CD4-positive, alpha-beta T cell treated with Interferon gamma for 1 hour (primary cell): ENCODE data around the gene RNF133.

Experiments
- DNase-seq: peaks from one replicate; pipeline ENCODE4 v3.0.0-alpha.2; 2020

Gene RNF133, protein sequence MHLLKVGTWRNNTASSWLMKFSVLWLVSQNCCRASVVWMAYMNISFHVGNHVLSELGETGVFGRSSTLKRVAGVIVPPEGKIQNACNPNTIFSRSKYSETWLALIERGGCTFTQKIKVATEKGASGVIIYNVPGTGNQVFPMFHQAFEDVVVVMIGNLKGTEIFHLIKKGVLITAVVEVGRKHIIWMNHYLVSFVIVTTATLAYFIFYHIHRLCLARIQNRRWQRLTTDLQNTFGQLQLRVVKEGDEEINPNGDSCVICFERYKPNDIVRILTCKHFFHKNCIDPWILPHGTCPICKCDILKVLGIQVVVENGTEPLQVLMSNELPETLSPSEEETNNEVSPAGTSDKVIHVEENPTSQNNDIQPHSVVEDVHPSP

GRCh38 chr7:122699017-122699416 lies at the start of gene RNF133:
RNF133 (minus strand) TSS chr7:122699117; CDS start chr7:122698918, 199 bp downstream.
- DNase-seq, result no peak

DNA sequence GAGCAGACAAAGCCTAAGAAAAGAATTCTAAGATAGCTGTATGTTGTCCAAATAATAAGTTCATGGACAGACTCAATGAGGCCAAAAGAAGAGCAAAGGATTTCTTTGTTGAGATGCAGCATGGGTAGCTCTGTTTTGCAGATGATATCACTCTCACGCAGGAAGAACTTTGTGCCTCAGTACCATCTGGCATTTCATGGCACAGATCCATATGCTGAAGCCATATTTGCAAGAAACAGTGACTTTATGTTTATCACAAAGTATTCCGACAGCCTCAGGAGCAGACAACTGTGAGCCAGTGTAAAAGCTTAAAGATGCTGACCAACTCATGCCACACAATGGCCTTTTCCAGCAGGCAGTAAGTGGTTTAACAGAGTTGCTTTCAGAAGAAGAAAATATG lies 49.3 kb upstream of the RNF133 start:
- no peak for DNase-seq

DNA sequence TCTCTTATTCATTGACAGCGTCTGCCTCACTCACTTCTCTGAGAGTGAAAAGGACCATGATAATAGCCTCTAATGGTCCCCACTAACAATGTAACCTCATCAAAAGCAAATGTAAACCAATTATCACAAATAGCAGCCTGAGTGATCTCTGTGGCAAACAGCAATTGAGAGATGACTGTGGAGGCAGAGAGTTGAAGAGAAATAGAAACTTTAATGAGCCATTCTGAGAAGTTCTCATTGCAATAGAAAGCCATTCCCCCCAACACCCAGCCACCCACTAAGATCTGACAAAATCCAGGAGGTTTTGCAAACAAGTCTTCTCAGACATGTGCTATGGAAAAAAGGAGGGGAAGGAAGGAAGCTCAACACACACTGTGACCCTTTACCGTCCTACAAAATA lies 48.0 kb upstream of the RNF133 start:
- no peak for DNase-seq

- no peak for DNase-seq
These were observed 44.3 kb upstream of the RNF133 start for GRCh38 chr7:122743211-122743610.

GRCh38 chr7:122738947-122739346 lies 40.0 kb upstream of the RNF133 start:
- no peak for DNase-seq

- DNase-seq, result no peak
These were observed 37.3 kb upstream of the RNF133 start for GRCh38 chr7:122736183-122736582.

GRCh38 chr7:122727759-122728158 lies 28.8 kb upstream of the RNF133 start:
- no peak for DNase-seq

GRCh38 chr7:122727354-122727753 lies 28.4 kb upstream of the RNF133 start:
- DNase-seq, result no peak

DNA sequence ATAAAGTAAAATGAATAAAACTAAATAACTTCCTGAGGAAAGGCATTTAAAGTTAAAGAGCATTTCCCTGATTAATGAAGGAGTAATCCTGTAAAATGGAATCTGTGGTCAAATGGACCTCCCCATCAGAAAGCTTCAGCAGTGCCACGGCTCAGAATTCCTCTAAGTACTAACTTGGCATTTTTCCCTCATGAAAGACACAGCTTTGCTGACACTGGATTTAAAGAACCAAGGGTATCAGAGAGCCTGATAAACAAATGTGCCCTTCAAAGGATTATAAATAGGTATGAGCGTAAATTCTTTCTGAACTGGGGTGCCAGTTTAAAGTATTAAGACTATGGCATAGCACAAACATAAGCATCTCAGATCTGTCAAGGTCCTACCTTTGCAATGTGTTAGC lies 28.0 kb upstream of the RNF133 start:
- no peak for DNase-seq

- DNase-seq, result no peak
These were observed 25.4 kb upstream of the RNF133 start for GRCh38 chr7:122724366-122724765.

DNA sequence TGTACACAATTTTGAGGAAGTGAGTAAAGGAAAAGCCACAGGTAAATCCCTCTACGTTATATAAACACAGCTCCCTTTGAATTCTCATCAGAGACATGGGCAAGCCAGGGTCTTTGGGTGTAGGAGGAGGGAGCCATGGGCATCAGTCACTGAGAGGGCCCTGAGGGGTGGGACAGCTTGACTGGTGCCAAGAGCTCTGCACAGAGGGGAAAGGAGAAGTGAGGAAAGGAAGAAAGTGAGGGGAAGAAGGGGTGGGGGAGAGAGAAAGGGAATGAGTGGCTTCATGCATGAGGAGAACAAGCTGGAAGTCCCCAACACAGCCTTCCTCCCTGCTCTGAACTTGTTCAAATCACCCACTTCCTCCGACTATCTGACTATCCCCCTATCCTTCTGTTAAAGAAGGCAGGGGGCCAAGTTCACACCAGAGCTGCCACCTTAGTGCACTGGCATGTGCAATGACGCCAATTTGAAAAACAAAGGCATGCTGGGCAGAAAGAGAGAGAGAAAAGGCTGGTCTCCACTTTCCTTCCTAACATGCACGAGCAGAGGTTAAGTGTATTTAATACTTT lies 20.2 kb upstream of the RNF133 start:
- no peak for DNase-seq

DNA sequence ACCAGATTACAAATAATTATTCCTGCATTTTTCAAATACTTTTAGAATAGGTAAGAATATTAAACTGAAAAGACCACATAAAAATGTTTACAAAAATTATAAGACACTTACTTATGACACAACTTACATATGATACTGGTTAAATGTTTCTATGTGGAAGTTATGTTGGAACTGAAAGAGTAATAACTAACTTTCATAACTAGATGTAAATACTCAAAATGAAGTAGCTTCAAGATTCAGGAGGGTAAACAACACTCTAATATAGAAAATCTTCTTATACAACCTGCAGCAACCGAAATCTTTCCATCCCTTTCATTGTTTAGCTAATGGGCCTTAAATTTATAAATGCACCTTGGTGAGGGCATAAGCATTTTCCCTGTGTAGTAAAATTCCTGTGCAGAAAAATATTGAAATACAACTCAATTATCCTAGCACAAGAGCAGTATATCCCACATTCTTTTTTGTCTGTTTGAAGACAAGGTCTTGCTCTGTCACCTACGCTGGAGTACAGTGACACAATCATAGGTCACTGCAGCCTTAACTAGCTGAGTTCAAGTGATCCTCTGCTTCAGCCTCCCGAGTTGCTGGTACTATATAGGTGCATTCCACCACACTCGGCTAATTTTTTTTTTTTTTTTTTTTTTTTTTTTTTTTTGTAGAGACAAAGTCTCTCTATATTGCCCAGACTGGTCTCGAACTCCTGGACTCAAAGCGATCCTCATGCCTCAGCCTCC lies 18.6 kb upstream of the RNF133 start:
- no peak for DNase-seq

DNA sequence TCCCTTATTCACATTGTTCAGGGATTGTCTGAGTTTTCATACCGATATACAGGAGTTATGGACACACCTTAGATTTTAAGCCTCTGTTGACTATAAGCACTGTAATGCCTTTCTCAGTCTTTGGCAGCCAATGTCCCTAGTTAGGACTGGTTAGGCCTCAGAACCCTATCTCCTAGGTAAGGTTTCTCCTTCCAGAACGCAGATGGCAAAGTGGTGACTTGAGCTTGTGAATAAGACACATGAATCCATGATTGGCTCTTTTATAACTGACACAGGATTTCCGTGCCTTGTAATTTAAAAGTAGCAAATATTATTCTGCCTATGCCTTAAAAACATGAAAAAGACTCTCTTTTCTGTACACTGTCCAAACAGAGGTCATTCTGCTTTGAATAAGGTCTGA lies 16.3 kb upstream of the RNF133 start:
- no peak for DNase-seq

DNA sequence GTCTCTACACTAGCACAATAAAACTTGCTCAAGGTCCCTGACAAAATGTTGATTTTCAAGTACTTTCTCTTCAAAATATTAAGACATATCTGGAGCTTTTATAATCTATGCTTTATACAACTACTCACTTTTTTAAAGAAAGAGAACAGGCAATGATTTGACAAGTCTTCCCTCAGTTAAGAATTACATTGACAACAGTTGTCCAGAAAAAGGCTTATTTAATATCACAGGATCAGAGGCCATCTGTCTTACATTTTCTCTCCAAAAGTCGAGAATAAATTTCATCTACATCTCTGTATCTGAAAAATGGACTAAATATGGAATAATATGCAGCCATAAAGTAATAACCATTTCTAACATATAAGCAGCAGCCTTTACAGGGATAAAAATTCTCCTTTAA lies 12.0 kb upstream of the RNF133 start:
- no peak for DNase-seq

- DNase-seq, result no peak
These were observed 11.2 kb upstream of the RNF133 start for GRCh38 chr7:122709930-122710646.

DNA sequence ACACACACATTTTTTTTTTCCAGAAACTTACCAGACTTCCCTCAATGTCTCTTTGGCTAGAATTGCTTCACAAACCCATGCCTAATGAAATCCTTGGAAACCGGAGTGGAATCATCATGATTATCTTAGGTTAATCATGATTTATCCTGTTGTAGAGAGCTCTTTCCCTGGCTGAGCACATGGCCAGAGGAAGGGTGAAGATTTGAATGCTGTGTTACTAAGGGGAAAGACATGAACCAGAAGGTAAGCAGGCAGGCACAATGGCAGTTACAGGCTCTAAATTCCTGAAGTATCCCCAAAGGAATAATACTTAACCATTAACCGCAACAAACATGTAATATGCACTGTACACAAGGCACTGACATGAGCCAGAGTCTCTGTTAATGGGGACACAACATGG lies 7.9 kb upstream of the RNF133 start:
- no peak for DNase-seq

DNA sequence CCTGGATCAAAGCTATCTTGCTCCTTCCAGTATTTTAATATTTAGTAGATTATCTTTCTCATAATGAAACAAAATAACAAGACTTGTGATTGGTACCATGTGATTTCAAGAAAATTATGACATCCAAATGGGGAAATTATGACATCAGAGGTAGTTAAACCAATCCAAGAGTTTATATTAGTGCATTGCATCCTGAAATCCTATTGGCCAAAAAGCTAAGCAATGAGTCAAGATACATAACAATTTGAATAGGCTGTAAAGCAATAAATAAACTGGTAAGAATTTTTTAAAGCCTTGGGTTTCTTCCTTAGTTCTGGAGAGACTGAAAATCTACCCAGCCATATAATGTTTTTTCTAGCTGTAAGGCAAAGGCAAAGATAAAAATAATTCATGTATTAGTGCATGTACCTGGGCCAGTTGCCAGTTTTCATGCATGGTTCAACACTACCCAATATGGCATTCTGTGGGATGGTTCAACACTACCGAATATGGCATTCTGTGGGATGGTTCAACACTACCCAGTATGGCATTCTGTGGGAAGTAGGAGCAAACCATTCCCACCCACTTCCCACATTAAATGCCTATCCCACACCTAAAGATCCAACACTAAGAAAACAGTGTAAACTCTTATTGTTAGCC lies 4.1 kb upstream of the RNF133 start, which contains the start of gene RNF148:
TSS of gene RNF148 (minus strand) at position 51 of the 639 bp plus-strand sequence. CDS start 172 bp downstream, outside the sequence.
- no peak for DNase-seq

DNA sequence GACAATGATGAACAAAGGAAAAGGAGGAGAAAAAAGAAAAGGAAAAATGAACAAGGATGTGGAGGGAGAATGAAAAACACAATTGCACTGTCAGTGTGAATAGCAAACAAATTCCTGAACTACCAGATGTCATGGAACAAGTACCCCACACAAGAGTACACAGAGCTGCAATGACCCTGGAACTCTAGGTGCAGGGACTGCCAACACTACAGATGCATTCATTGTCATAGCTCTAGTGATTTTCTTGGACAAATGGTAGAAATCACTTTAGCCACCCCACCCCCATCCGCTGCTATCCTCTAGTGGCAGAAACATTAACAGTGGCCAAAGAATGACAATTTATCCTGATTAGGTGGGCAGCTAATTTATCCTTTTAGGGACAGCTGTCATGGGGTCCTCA lies 3.1 kb downstream of the RNF133 start:
- DNase-seq, result no peak

DNA sequence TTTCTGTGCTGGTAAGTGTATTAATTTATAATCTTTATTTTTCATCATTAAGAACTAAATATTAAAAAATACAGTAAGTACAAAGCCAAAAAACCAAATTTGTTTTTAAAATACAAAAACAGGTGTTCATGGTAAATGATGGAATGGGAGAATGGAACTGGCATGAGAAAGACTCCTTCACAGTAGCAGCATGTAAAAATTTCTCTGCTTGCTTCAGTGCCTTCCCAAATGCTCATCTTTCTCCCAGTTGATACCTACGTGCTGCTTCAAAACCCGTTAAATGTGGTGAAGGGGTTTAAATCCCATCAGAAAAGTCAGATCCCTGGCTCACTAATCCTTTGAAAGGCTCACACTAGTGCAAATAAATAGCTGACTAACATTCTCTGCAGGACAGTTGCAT lies 4.2 kb downstream of the RNF133 start:
- DNase-seq, result no peak

GRCh38 chr7:122692769-122693309 lies 6.1 kb downstream of the RNF133 start:
- no peak for DNase-seq

DNA sequence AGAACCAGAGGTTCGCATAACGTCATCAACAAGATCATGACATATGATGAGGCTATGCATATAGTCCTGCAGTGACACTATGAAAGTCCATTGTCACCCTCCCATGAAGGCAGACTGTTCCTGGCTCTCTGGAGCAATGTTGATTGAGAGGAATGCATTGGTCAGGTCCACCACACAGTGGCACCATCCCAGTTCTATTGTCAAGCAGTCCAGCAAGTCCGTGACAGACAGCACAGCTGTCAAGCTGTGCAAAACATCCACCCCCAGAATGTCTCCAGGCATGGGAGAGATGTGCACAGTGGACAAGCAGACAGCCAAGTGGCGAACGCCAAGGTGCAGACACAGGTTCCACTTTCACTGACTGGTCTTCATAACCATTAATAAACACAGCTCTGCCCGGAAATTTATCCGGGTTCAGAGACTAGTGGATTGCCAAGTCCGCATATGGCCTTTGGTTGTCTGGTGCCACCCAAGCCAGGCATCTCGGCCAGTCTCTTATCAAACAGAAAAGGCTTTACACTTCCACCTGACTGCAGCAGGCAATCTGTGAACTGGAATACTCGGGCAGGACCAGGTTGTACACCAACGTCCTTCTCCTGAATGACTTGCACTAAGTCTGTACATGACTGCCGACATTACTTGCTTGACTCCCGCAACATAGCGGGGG lies 7.2 kb downstream of the RNF133 start:
- no peak for DNase-seq
